Loucy (cell line): Measurements from ENCODE around the gene DRD2.

Experiments
- CTCF ChIP-seq: fragments of 200-600 bp; sonication (generic); conservative IDR thresholded peaks from 2 replicates; pipeline ENCODE4 v1.5.1; 2014; ENCODE audit warnings: mild to moderate bottlenecking, antibody characterized with exemption, low read length
- EZH2phosphoT487 ChIP-seq: fragments of 200-600 bp; IDR thresholded peaks from 2 replicates; pipeline ENCODE4 v1.6.1; 2018; ENCODE audit warnings: antibody characterized with exemption, mild to moderate bottlenecking, moderate library complexity, borderline replicate concordance

GRCh38 chr11:113460469-113460868, 14.7 kb downstream of the DRD2 start:
- TF ChIP-seq CTCF (no peak), EZH2phosphoT487 (no peak)
